GM23338 (cell line): Measurements from ENCODE around the gene CLDN24. TPM values are rescaled to one million over a fixed set of nuclear protein-coding genes. Genes with fewer than 3 reads are reported as not detected.

Source experiments
- ATAC-seq: fragments of 200-7000 bp; cut with Tn5 transposase; 3 replicates; pipeline ENCODE4 v1.9.1; 2020
- DNase-seq: peaks from one replicate; pipeline ENCODE4 v3.0.0-alpha.2; 2015; ENCODE audit warnings: low spot score
- H2AFZ ChIP-seq: fragments of 200-600 bp; sonication (generic); 2 replicates; pipeline ENCODE4 v1.8.0; 2016; ENCODE audit warnings: antibody characterized with exemption, mild to moderate bottlenecking, moderate library complexity
- H3F3A ChIP-seq: fragments of 200-600 bp; sonication (generic); replicated peaks from 2 replicates; pipeline ENCODE4 v1.8.0; 2017; ENCODE audit warnings: antibody characterized with exemption, mixed run types, low read depth
- H3K27ac ChIP-seq: fragments of 200-600 bp; sonication (generic); 2 replicates; pipeline ENCODE4 v1.6.1; 2016; ENCODE audit warnings: low read depth
- H3K27me3 ChIP-seq: fragments of 200-600 bp; sonication (generic); 2 replicates; pipeline ENCODE4 v1.8.0; 2016; ENCODE audit warnings: mild to moderate bottlenecking, mixed run types, moderate library complexity; ENCODE audit not compliant: insufficient read depth
- H3K36me3 ChIP-seq: fragments of 200-600 bp; sonication (generic); 2 replicates; pipeline ENCODE4 v1.8.0; 2016; ENCODE audit warnings: mild to moderate bottlenecking; ENCODE audit not compliant: insufficient read depth
- H3K4me1 ChIP-seq: fragments of 200-600 bp; sonication (generic); 2 replicates; pipeline ENCODE4 v1.8.0; 2016; ENCODE audit warnings: mild to moderate bottlenecking, moderate library complexity; ENCODE audit not compliant: insufficient read depth
- H3K4me2 ChIP-seq: fragments of 200-600 bp; sonication (generic); 2 replicates; pipeline ENCODE4 v1.7.1; 2017; ENCODE audit warnings: mixed run types
- H3K4me3 ChIP-seq: fragments of 200-600 bp; sonication (generic); 2 replicates; pipeline ENCODE4 v1.6.1; 2016; ENCODE audit warnings: mixed run types
- H3K79me2 ChIP-seq: fragments of 200-600 bp; sonication (generic); replicated peaks from 2 replicates; pipeline ENCODE4 v1.8.0; 2017; ENCODE audit warnings: mild to moderate bottlenecking; ENCODE audit not compliant: insufficient read depth
- H3K9me2 ChIP-seq: fragments of 200-600 bp; sonication (generic); 2 replicates; pipeline ENCODE4 v1.8.0; 2017; ENCODE audit not compliant: insufficient read depth
- H4K20me1 ChIP-seq: fragments of 200-600 bp; sonication (generic); replicated peaks from 2 replicates; pipeline ENCODE4 v1.8.0; 2017; ENCODE audit warnings: mild to moderate bottlenecking; ENCODE audit not compliant: insufficient read depth
- H3K27ac Mint-ChIP-seq: 2 replicates; pipeline ENCODE4 v1.8.0; 2020; ENCODE audit warnings: inconsistent platforms, mild to moderate bottlenecking, moderate library complexity, mixed read lengths
- H3K27me3 Mint-ChIP-seq: 3 replicates; pipeline ENCODE4 v1.8.0; 2022; ENCODE audit warnings: low read depth, mild to moderate bottlenecking, moderate library complexity, mixed read lengths, inconsistent platforms; ENCODE audit not compliant: insufficient read depth, poor library complexity
- H3K36me3 Mint-ChIP-seq: 3 replicates; pipeline ENCODE4 v1.8.0; 2021; ENCODE audit warnings: low read depth, mild to moderate bottlenecking, inconsistent platforms, moderate library complexity, mixed read lengths
- H3K4me1 Mint-ChIP-seq: 3 replicates; pipeline ENCODE4 v1.8.0; 2020; ENCODE audit warnings: mild to moderate bottlenecking, inconsistent platforms, mixed read lengths
- H3K4me3 Mint-ChIP-seq: 3 replicates; pipeline ENCODE4 v1.8.0; 2021; ENCODE audit warnings: moderate library complexity, mild to moderate bottlenecking, inconsistent platforms, mixed read lengths
- H3K9me3 Mint-ChIP-seq: 3 replicates; pipeline ENCODE4 v1.8.0; 2020; ENCODE audit warnings: moderate library complexity, mild to moderate bottlenecking, inconsistent platforms, mixed read lengths
- CREB1 ChIP-seq: fragments of 250-450 bp; sonication (Bioruptor Pico); IDR thresholded peaks from 2 replicates; pipeline ENCODE4 v1.5.0; 2020; ENCODE audit warnings: low read depth, mild to moderate bottlenecking, moderate library complexity
- ETS1 ChIP-seq: IDR thresholded peaks from 2 replicates; pipeline ENCODE4 v1.6.1; 2016; ENCODE audit warnings: antibody characterized with exemption
- EZH2 ChIP-seq: fragments of 200-600 bp; sonication (generic); IDR thresholded peaks from one replicate; pipeline ENCODE4 v1.8.0; 2017; ENCODE audit warnings: antibody characterized with exemption, mild to moderate bottlenecking, low read depth; ENCODE audit not compliant: unreplicated experiment
- EZH2phosphoT487 ChIP-seq: fragments of 200-600 bp; sonication (generic); IDR thresholded peaks from one replicate; pipeline ENCODE4 v1.8.1; 2018; ENCODE audit warnings: antibody characterized with exemption; ENCODE audit not compliant: unreplicated experiment
- JUNB ChIP-seq: IDR thresholded peaks from one replicate; pipeline ENCODE4 v1.6.1; 2016; ENCODE audit warnings: antibody characterized with exemption; ENCODE audit not compliant: unreplicated experiment
- NANOG ChIP-seq: IDR thresholded peaks from 2 replicates; pipeline ENCODE4 v1.6.1; 2016; ENCODE audit warnings: antibody characterized with exemption, borderline replicate concordance
- POLR2AphosphoS5 ChIP-seq: IDR thresholded peaks from 2 replicates; pipeline ENCODE4 v1.6.1; 2016; ENCODE audit warnings: antibody characterized with exemption, low read depth
- REST ChIP-seq: IDR thresholded peaks from one replicate; pipeline ENCODE4 v1.6.1; 2018; ENCODE audit warnings: antibody characterized with exemption; ENCODE audit not compliant: unreplicated experiment
- STAT1 ChIP-seq: IDR thresholded peaks from one replicate; pipeline ENCODE4 v1.6.1; 2016; ENCODE audit warnings: antibody characterized with exemption; ENCODE audit not compliant: unreplicated experiment
- ZNF114 ChIP-seq: fragments of 250-450 bp; sonication (Bioruptor Pico); IDR thresholded peaks from 2 replicates; pipeline ENCODE4 v1.5.0; 2020; ENCODE audit warnings: mild to moderate bottlenecking, moderate library complexity
- ZNF331 ChIP-seq: fragments of 250-450 bp; sonication (Bioruptor Pico); IDR thresholded peaks from 2 replicates; pipeline ENCODE4 v1.5.0; 2020; ENCODE audit warnings: low read depth, mild to moderate bottlenecking, moderate library complexity
- ZNF462 ChIP-seq: fragments of 250-450 bp; sonication (Bioruptor Pico); IDR thresholded peaks from 2 replicates; pipeline ENCODE4 v1.5.0; 2020; ENCODE audit warnings: mild to moderate bottlenecking, moderate library complexity
- polyA plus RNA-seq: library from polyadenylated mRNA; unstranded; fragments of >200 nt; fragmentation: Nextera tagmentation; extraction: Ambion mirVana; gene quantifications from 2 replicates; pipeline ENCODE4 v1.2.1, GENCODE V29; 2016
- total RNA-seq: library from RNA; depleted of rRNA; stranded (reverse); fragments of >200 nt; shearing (Covaris generic); gene quantifications from 2 replicates; pipeline ENCODE4 v1.2.3, GENCODE V29; 2014
- TF ChIP-seq, protein P1 (sequence below), 2 experiments: fragments of 200-600 bp in 1 of 2; sonication (generic) in 1 of 2; conservative IDR thresholded peaks; 2 replicates each; pipeline versions ENCODE4 v1.5.1 to v1.6.1; 2016 to 2017; ENCODE audit warnings: antibody characterized with exemption in 2 of 2, low read depth in 2 of 2, mild to moderate bottlenecking in 2 of 2, moderate library complexity in 1 of 2

Gene CLDN24
- total and polyA plus RNA-seq, 2 experiments from 2014 or later: not detected

- ATAC-seq: no peak
- Histone ChIP-seq H3K36me3 (peaks cover 55% of the 10 kb centered on the region), H3K9me2 (no peaks in the 10 kb centered on the region), H3K4me3 (no peak overlapping the region), H2AFZ (no peak overlapping the region), H3F3A (no peaks in the 10 kb centered on the region), H3K27ac (no peak overlapping the region), H3K4me2 (no peak overlapping the region), H3K79me2 (no peaks in the 10 kb centered on the region), H3K4me1 (no peaks in the 10 kb centered on the region), H3K27me3 (no peaks in the 10 kb centered on the region), H4K20me1 (no peaks in the 10 kb centered on the region; the same call in 1 of the 2 replicates)
- no peaks in the 10 kb centered on the region for H3K4me1 Mint-ChIP-seq
- no peak overlapping the region for H3K4me3 Mint-ChIP-seq
- TF ChIP-seq NANOG: no peak
- no peak for TF ChIP-seq ZNF331
- no peak for TF ChIP-seq ZNF462 (CRISPR knock-in tag)
- TF ChIP-seq CREB1: no peak
- TF ChIP-seq JUNB: no peak
- no peak for TF ChIP-seq EZH2phosphoT487
- TF ChIP-seq STAT1: no peak
- no peak for TF ChIP-seq POLR2AphosphoS5
- TF ChIP-seq, protein P1, sequence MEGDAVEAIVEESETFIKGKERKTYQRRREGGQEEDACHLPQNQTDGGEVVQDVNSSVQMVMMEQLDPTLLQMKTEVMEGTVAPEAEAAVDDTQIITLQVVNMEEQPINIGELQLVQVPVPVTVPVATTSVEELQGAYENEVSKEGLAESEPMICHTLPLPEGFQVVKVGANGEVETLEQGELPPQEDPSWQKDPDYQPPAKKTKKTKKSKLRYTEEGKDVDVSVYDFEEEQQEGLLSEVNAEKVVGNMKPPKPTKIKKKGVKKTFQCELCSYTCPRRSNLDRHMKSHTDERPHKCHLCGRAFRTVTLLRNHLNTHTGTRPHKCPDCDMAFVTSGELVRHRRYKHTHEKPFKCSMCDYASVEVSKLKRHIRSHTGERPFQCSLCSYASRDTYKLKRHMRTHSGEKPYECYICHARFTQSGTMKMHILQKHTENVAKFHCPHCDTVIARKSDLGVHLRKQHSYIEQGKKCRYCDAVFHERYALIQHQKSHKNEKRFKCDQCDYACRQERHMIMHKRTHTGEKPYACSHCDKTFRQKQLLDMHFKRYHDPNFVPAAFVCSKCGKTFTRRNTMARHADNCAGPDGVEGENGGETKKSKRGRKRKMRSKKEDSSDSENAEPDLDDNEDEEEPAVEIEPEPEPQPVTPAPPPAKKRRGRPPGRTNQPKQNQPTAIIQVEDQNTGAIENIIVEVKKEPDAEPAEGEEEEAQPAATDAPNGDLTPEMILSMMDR (conservative IDR thresholded peaks at IDR 0.05; ENCODE audit: low read depth in 2 of 2): no peak
- no peak for TF ChIP-seq ETS1
- TF ChIP-seq REST: no peak
- no peak for TF ChIP-seq EZH2
- no peak for TF ChIP-seq ZNF114 (CRISPR knock-in tag)
- H3K27me3 Mint-ChIP-seq: peaks cover 11% of the 10 kb centered on the region
- H3K9me3 Mint-ChIP-seq: no peaks in the 10 kb centered on the region
- no peak for DNase-seq
- peaks cover 82% of the 10 kb centered on the region for H3K36me3 Mint-ChIP-seq
- no peak overlapping the region for H3K27ac Mint-ChIP-seq
These were observed 37.3 kb downstream of the CLDN24 start for GRCh38 chr4:183284965-183285364.
